ENCODE measurements around the gene CASP5.

Gene CASP5

GRCh38 chr11:105033781-105034180, 10.8 kb upstream of the CASP5 start:
- Histone ChIP-seq H3K27ac (ENCODE audit: low read depth, low read length) (no peak overlapping the region), H3K9me3 (ENCODE audit: control insufficient read depth, insufficient read depth, low read length) (no peaks in the 10 kb centered on the region), H3K9me2 (replicated peaks; ENCODE audit: control insufficient read depth, low read length) (no peaks in the 10 kb centered on the region), H3K79me2 (ENCODE audit: control insufficient read depth, low read length) (no peaks in the 10 kb centered on the region), H3K4me2 (ENCODE audit: low read length) (no peak overlapping the region), H3K36me3 (ENCODE audit: control insufficient read depth, low read length) (no peaks in the 10 kb centered on the region), H4K20me1 (ENCODE audit: control insufficient read depth, insufficient read depth, low read depth, low read length) (no peaks in the 10 kb centered on the region), H3K27me3 (ENCODE audit: control insufficient read depth, low read length) (no peaks in the 10 kb centered on the region), H3F3A (ENCODE audit: control insufficient read depth, insufficient read depth) (no peaks in the 10 kb centered on the region), H3K4me3 (ENCODE audit: low read length) (no peak overlapping the region), H3K4me1 (ENCODE audit: control insufficient read depth, low read length) (no peaks in the 10 kb centered on the region)
- TF ChIP-seq EZH2phosphoT487 (IDR thresholded peaks at IDR 0.05; ENCODE audit: borderline replicate concordance, low read length): no peak
- TF ChIP-seq CTCF (IDR thresholded peaks at IDR 0.05; ENCODE audit: low read depth, low read length, poor library complexity, severe bottlenecking): no peak

- Histone ChIP-seq H3K4me1 (ENCODE audit: control insufficient read depth, low read length) (no peaks in the 10 kb centered on the region), H4K20me1 (ENCODE audit: control insufficient read depth, insufficient read depth, low read depth, low read length) (no peaks in the 10 kb centered on the region), H3K9me2 (replicated peaks; ENCODE audit: control insufficient read depth, low read length) (no peaks in the 10 kb centered on the region), H3K36me3 (ENCODE audit: control insufficient read depth, low read length) (no peaks in the 10 kb centered on the region), H3K27ac (ENCODE audit: low read depth, low read length) (no peak overlapping the region), H3K4me3 (ENCODE audit: low read length) (no peak overlapping the region), H3K79me2 (ENCODE audit: control insufficient read depth, low read length) (no peaks in the 10 kb centered on the region), H3F3A (ENCODE audit: control insufficient read depth, insufficient read depth) (no peaks in the 10 kb centered on the region), H3K9me3 (ENCODE audit: control insufficient read depth, insufficient read depth, low read length) (no peaks in the 10 kb centered on the region), H3K4me2 (ENCODE audit: low read length) (no peak overlapping the region), H3K27me3 (ENCODE audit: control insufficient read depth, low read length) (no peaks in the 10 kb centered on the region)
- TF ChIP-seq EZH2phosphoT487 (IDR thresholded peaks at IDR 0.05; ENCODE audit: borderline replicate concordance, low read length) (no peak), CTCF (IDR thresholded peaks at IDR 0.05; ENCODE audit: low read depth, low read length, poor library complexity, severe bottlenecking) (no peak)
These were observed 10.4 kb upstream of the CASP5 start for GRCh38 chr11:105033343-105033742.

- no peak for TF ChIP-seq CTCF (IDR thresholded peaks at IDR 0.05; ENCODE audit: low read depth, low read length, poor library complexity, severe bottlenecking)
- no peak for TF ChIP-seq EZH2phosphoT487 (IDR thresholded peaks at IDR 0.05; ENCODE audit: borderline replicate concordance, low read length)
- no peak overlapping the region for H3K4me3 ChIP-seq (ENCODE audit: low read length)
- no peaks in the 10 kb centered on the region for H3K9me3 ChIP-seq (ENCODE audit: control insufficient read depth, insufficient read depth, low read length)
- H3K79me2 ChIP-seq (ENCODE audit: control insufficient read depth, low read length): no peaks in the 10 kb centered on the region
- H4K20me1 ChIP-seq (ENCODE audit: control insufficient read depth, insufficient read depth, low read depth, low read length): no peaks in the 10 kb centered on the region
- H3K4me1 ChIP-seq (ENCODE audit: control insufficient read depth, low read length): no peaks in the 10 kb centered on the region
- H3K9me2 ChIP-seq (replicated peaks; ENCODE audit: control insufficient read depth, low read length): no peaks in the 10 kb centered on the region
- no peaks in the 10 kb centered on the region for H3K36me3 ChIP-seq (ENCODE audit: control insufficient read depth, low read length)
- H3K4me2 ChIP-seq (ENCODE audit: low read length): no peak overlapping the region
- no peaks in the 10 kb centered on the region for H3K27me3 ChIP-seq (ENCODE audit: control insufficient read depth, low read length)
- H3K27ac ChIP-seq (ENCODE audit: low read depth, low read length): no peak overlapping the region
- H3F3A ChIP-seq (ENCODE audit: control insufficient read depth, insufficient read depth): no peaks in the 10 kb centered on the region
These were observed 9.5 kb upstream of the CASP5 start for GRCh38 chr11:105032495-105032894.

- TF ChIP-seq EZH2phosphoT487 (IDR thresholded peaks at IDR 0.05; ENCODE audit: borderline replicate concordance, low read length) (no peak), CTCF (IDR thresholded peaks at IDR 0.05; ENCODE audit: low read depth, low read length, poor library complexity, severe bottlenecking) (no peak)
- Histone ChIP-seq H3K36me3 (ENCODE audit: control insufficient read depth, low read length) (no peaks in the 10 kb centered on the region), H3K79me2 (ENCODE audit: control insufficient read depth, low read length) (no peaks in the 10 kb centered on the region), H3K4me1 (ENCODE audit: control insufficient read depth, low read length) (0 out of 2 replicates have a peak, but pooled peaks cover 5% of the 10 kb centered on the region), H3K27me3 (ENCODE audit: control insufficient read depth, low read length) (no peaks in the 10 kb centered on the region), H3K4me3 (ENCODE audit: low read length) (no peak overlapping the region), H3K4me2 (ENCODE audit: low read length) (no peak overlapping the region), H4K20me1 (ENCODE audit: control insufficient read depth, insufficient read depth, low read depth, low read length) (no peaks in the 10 kb centered on the region), H3K9me3 (ENCODE audit: control insufficient read depth, insufficient read depth, low read length) (no peaks in the 10 kb centered on the region), H3K27ac (ENCODE audit: low read depth, low read length) (no peak overlapping the region), H3F3A (ENCODE audit: control insufficient read depth, insufficient read depth) (no peaks in the 10 kb centered on the region), H3K9me2 (replicated peaks; ENCODE audit: control insufficient read depth, low read length) (no peaks in the 10 kb centered on the region)
These were observed 4.7 kb upstream of the CASP5 start for GRCh38 chr11:105027678-105028077.
